ENCODE data around the gene PTPRG. TPM values are rescaled to one million over a fixed set of nuclear protein-coding genes. Genes with fewer than 3 reads are reported as not detected.

PTPRG gene
- total and polyA plus RNA-seq, 2 of the 13 experiments (the other 11 are each of a cell fraction or from before 2014, with no cell fraction given) = 8.0 to 25.3 TPM

- no peak overlapping the region for H3K4me3 ChIP-seq (replicated peaks in 1 of 3; ENCODE audit: insufficient read depth in 1 of 3, low read depth in 2 of 3, low read length in 3 of 3)
- no TSS peak for BruUV-seq (replicated peaks)
- no peak overlapping the region for H3K9ac ChIP-seq (ENCODE audit: insufficient read depth, low read depth, low read length)
- peaks cover 5% of the 10 kb centered on the region for H3K79me2 ChIP-seq (ENCODE audit: insufficient read depth, low read length)
- in situ Hi-C loops (cut with HindIII; ENCODE audit: extremely low pct_ligation_motif_present, low pct_unique_long_range_greater_than_20kb) = no loop called here
- H3K9me3 ChIP-seq (ENCODE audit: low read length) = no peaks in the 10 kb centered on the region
- no peak overlapping the region for H3K4me2 ChIP-seq (ENCODE audit: low read depth, low read length)
- DNase-seq (ENCODE audit: low spot score) (no peak), ATAC-seq (no peak), FAIRE-seq (no peak)
- H3K27ac ChIP-seq (ENCODE audit: extremely low read length, insufficient read depth, low read length) = no peak overlapping the region
- no peaks in the 10 kb centered on the region for H3K36me3 ChIP-seq (replicated peaks in 1 of 2; ENCODE audit: control insufficient read depth in 1 of 2, insufficient read depth in 2 of 2, low read length in 2 of 2)
- POLR2A ChIA-PET = no interaction called here
- no peaks in the 10 kb centered on the region for H4K20me1 ChIP-seq (ENCODE audit: insufficient read depth, low read length)
- CTCF ChIA-PET (ENCODE audit: low intra/inter-chr PET ratio, low total read pairs) = no interaction called here
- intact Hi-C loops (cut with micrococcal nuclease; ENCODE audit: unreplicated experiment) = no loop called here
- no peak overlapping the region for H2AFZ ChIP-seq (ENCODE audit: low read length)
- no peak for TF ChIP-seq ZNF460 (CRISPR knock-in tag; IDR thresholded peaks at IDR 0.05; ENCODE audit: borderline replicate concordance)
- TF ChIP-seq POGZ (CRISPR knock-in tag; IDR thresholded peaks at IDR 0.05) = no peak
- TF ChIP-seq POLR2AphosphoS2 (IDR thresholded peaks at IDR 0.05; ENCODE audit: low read depth, low read length) = no peak
- TF ChIP-seq ZNF598 (CRISPR knock-in tag; IDR thresholded peaks at IDR 0.05; ENCODE audit: borderline replicate concordance) = no peak
- no peaks in the 10 kb centered on the region for H3K27me3 ChIP-seq (ENCODE audit: control insufficient read depth in 1 of 2, insufficient read depth in 2 of 2, low read length in 2 of 2)
- H3K4me1 ChIP-seq (ENCODE audit: insufficient read depth, low read length) = no peaks in the 10 kb centered on the region
These were observed 106.4 kb downstream of the PTPRG start for GRCh38 chr3:61667814-61668213.

GRCh38 chr3:61668317-61668864 is 107.0 kb downstream of the PTPRG start:
- no peaks in the 10 kb centered on the region for H3K27me3 ChIP-seq (ENCODE audit: control insufficient read depth in 1 of 2, insufficient read depth in 2 of 2, low read length in 2 of 2)
- in situ Hi-C loops (cut with HindIII; ENCODE audit: extremely low pct_ligation_motif_present, low pct_unique_long_range_greater_than_20kb) (no loop called here), intact Hi-C loops (cut with micrococcal nuclease; ENCODE audit: unreplicated experiment) (no loop called here)
- H3K4me1 ChIP-seq (ENCODE audit: insufficient read depth, low read length) = no peaks in the 10 kb centered on the region
- TF ChIP-seq ZFP36L2 (CRISPR knock-in tag; IDR thresholded peaks at IDR 0.05) = no peak
- no peak for TF ChIP-seq ZBTB43 (CRISPR knock-in tag; conservative IDR thresholded peaks at IDR 0.05)
- no peak for TF ChIP-seq STAT6 (CRISPR knock-in tag; IDR thresholded peaks at IDR 0.05; ENCODE audit: borderline replicate concordance)
- TF ChIP-seq CENPBD1 (CRISPR knock-in tag; IDR thresholded peaks at IDR 0.05; ENCODE audit: borderline replicate concordance, low read depth) = no peak
- no peak for TF ChIP-seq PRDM15 (CRISPR knock-in tag; IDR thresholded peaks at IDR 0.05)
- ATAC-seq = no peak
- no peak overlapping the region for H3K4me2 ChIP-seq (ENCODE audit: low read depth, low read length)
- no peak overlapping the region for H2AFZ ChIP-seq (ENCODE audit: low read length)
- no peak overlapping the region for H3K4me3 ChIP-seq (replicated peaks in 1 of 3; ENCODE audit: insufficient read depth in 1 of 3, low read depth in 2 of 3, low read length in 3 of 3)
- no peaks in the 10 kb centered on the region for H3K9me3 ChIP-seq (ENCODE audit: low read length)
- H3K27ac ChIP-seq (ENCODE audit: extremely low read length, insufficient read depth, low read length) = no peak overlapping the region
- 79% methylated on average over 5 of the region's 5 CpGs for WGBS (ENCODE audit: low lambda C conversion rate)
- peaks cover 5% of the 10 kb centered on the region for H3K79me2 ChIP-seq (ENCODE audit: insufficient read depth, low read length)
- DNase-seq (ENCODE audit: low spot score) = no peak
- FAIRE-seq = no peak
- POLR2A ChIA-PET = no interaction called here
- no peaks in the 10 kb centered on the region for H4K20me1 ChIP-seq (ENCODE audit: insufficient read depth, low read length)
- no peaks in the 10 kb centered on the region for H3K36me3 ChIP-seq (replicated peaks in 1 of 2; ENCODE audit: control insufficient read depth in 1 of 2, insufficient read depth in 2 of 2, low read length in 2 of 2)
- no peak overlapping the region for H3K9ac ChIP-seq (ENCODE audit: insufficient read depth, low read depth, low read length)
- no TSS peak for BruUV-seq (replicated peaks)
- CTCF ChIA-PET (ENCODE audit: low intra/inter-chr PET ratio, low total read pairs) = no interaction called here

Measured in HepG2 (cell line).